IMR-90 (cell line): Measurements from ENCODE around the gene TBC1D8.

ENCODE experiments used
- BHLHE40 ChIP-seq: fragments of 150-350 bp; IDR thresholded peaks from 2 replicates; pipeline ENCODE4 v1.6.1; 2016; ENCODE audit warnings: mild to moderate bottlenecking, low read depth, low read length
- CTCF ChIP-seq: conservative IDR thresholded peaks from 2 replicates; pipeline ENCODE4 v1.5.1; 2012; ENCODE audit warnings: mild to moderate bottlenecking, low read depth, low read length, improper control_type of control experiment
- POLR2A ChIP-seq: IDR thresholded peaks from 2 replicates; pipeline ENCODE4 v1.6.1; 2012; ENCODE audit warnings: mild to moderate bottlenecking, low read depth, low read length
- SMC3 ChIP-seq: fragments of 150-350 bp; IDR thresholded peaks from 2 replicates; pipeline ENCODE4 v1.6.1; 2016; ENCODE audit warnings: low read depth, mild to moderate bottlenecking, antibody characterized with exemption, low read length, moderate library complexity

GRCh38 chr2:101111917-101112771, 39.0 kb downstream of the TBC1D8 start:
- no peak for TF ChIP-seq POLR2A
- TF ChIP-seq CTCF: no peak
- no peak for TF ChIP-seq BHLHE40
- no peak for TF ChIP-seq SMC3
